Stimulated activated effector memory CD8-positive, alpha-beta T cell treated with anti-CD3 and anti-CD28 coated beads, Interleukin-12 subunit alpha, Interleukin-12 subunit beta, amount 100 ng/mL, for 72 hours (primary cell): ENCODE measurements around the gene WWTR1.

Experiments used
- ATAC-seq: fragments of 150-1000 bp; cut with Tn5 transposase; 2 replicates; pipeline ENCODE4 v1.10.0; 2021
- DNase-seq, 2 donors: peaks; one replicate each; pipeline ENCODE4 v3.0.0; 2021 to 2022; ENCODE audit warnings: low spot score in 2 of 2
- H3K27ac Mint-ChIP-seq: one replicate; pipeline ENCODE4 v1.8.0; 2022; ENCODE audit warnings: mild to moderate bottlenecking, mixed read lengths
- H3K36me3 Mint-ChIP-seq: one replicate; pipeline ENCODE4 v1.8.0; 2022; ENCODE audit warnings: mild to moderate bottlenecking, mixed read lengths
- H3K4me1 Mint-ChIP-seq: one replicate; pipeline ENCODE4 v1.8.0; 2022; ENCODE audit warnings: mixed read lengths
- H3K4me3 Mint-ChIP-seq: one replicate; pipeline ENCODE4 v1.8.0; 2022; ENCODE audit warnings: mild to moderate bottlenecking, mixed read lengths
- H3K9me3 Mint-ChIP-seq: one replicate; pipeline ENCODE4 v1.8.0; 2022; ENCODE audit warnings: mixed read lengths

WWTR1 gene

GRCh38 chr3:149529099-149529498 is 128.7 kb downstream of the WWTR1 start:
- Mint-ChIP-seq H3K4me3 (no peak overlapping the region), H3K36me3 (no peaks in the 10 kb centered on the region), H3K27ac (no peak overlapping the region), H3K9me3 (no peaks in the 10 kb centered on the region), H3K4me1 (peaks cover 20% of the 10 kb centered on the region)
- DNase-seq (no peak), ATAC-seq (no peak)

DNA sequence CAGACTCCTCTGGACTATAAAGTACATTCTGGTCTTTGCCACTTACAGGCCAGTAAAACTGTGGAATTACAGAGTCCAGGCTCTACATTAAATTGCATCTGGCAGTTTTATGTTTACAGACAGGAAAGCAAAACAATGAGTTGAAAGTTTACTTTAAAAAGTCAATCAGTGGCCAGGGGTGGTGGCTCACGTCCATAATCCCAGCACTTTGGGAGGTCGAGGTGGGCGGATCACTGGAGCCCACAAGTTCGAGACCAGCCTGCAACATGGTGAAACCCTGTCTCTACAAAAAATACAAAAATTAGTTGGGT is 129.5 kb downstream of the WWTR1 start:
- Mint-ChIP-seq H3K27ac (peak overlapping the region; percentile 15), H3K4me3 (no peak overlapping the region), H3K4me1 (peaks cover 20% of the 10 kb centered on the region), H3K36me3 (no peaks in the 10 kb centered on the region), H3K9me3 (no peaks in the 10 kb centered on the region)
- ATAC-seq: no peak
- no peak for DNase-seq

- ATAC-seq: no peak
- Mint-ChIP-seq H3K27ac (peak overlapping the region; percentile 15), H3K9me3 (no peaks in the 10 kb centered on the region)
Measured at GRCh38 chr3:149527531-149528339, 130.1 kb downstream of the WWTR1 start.

GRCh38 chr3:149523512-149524299 is 134.1 kb downstream of the WWTR1 start:
- no peak overlapping the region for H3K27ac Mint-ChIP-seq
- peaks cover 14% of the 10 kb centered on the region for H3K4me1 Mint-ChIP-seq
- no peaks in the 10 kb centered on the region for H3K9me3 Mint-ChIP-seq
- no peaks in the 10 kb centered on the region for H3K36me3 Mint-ChIP-seq
- no peak for ATAC-seq
- no peak overlapping the region for H3K4me3 Mint-ChIP-seq
- no peak for DNase-seq

More at GRCh38 chr3:149527531-149528339, 130.1 kb downstream of the WWTR1 start:
- DNase-seq: no peak
- Mint-ChIP-seq H3K4me3 (no peak overlapping the region), H3K36me3 (no peaks in the 10 kb centered on the region), H3K4me1 (peaks cover 15% of the 10 kb centered on the region)

DNA sequence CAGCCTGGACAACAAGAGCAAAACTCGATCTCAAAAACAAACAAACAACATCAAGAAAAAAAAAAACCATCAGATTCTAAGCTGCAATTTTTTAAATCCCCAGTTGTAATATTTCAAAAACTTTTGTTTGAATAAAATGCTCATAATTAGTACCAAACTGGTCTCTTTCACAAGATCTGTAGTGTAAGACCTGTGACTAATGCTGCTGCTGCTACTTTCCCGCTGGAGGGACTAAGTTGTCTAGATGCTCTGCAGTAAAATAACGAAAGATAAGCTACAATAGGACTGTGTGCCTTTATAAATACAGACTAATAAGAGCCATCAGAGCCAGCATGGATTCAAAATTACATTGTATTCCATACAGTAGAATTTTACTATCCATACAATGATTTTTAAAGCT is 137.9 kb downstream of the WWTR1 start:
- no peak overlapping the region for H3K27ac Mint-ChIP-seq
- no peak for DNase-seq
- H3K36me3 Mint-ChIP-seq: no peaks in the 10 kb centered on the region
- no peaks in the 10 kb centered on the region for H3K4me1 Mint-ChIP-seq
- H3K9me3 Mint-ChIP-seq: no peaks in the 10 kb centered on the region
- ATAC-seq: no peak
- H3K4me3 Mint-ChIP-seq: no peak overlapping the region

GRCh38 chr3:149516920-149517319 is 140.9 kb downstream of the WWTR1 start:
- peaks cover 7% of the 10 kb centered on the region for H3K4me1 Mint-ChIP-seq
- no peak overlapping the region for H3K27ac Mint-ChIP-seq
- DNase-seq: no peak
- H3K4me3 Mint-ChIP-seq: no peak overlapping the region
- ATAC-seq: no peak
- no peaks in the 10 kb centered on the region for H3K9me3 Mint-ChIP-seq
- no peaks in the 10 kb centered on the region for H3K36me3 Mint-ChIP-seq

GRCh38 chr3:149515249-149515648 is 142.6 kb downstream of the WWTR1 start:
- Mint-ChIP-seq H3K9me3 (no peaks in the 10 kb centered on the region), H3K4me3 (no peak overlapping the region), H3K36me3 (no peaks in the 10 kb centered on the region), H3K4me1 (peaks cover 7% of the 10 kb centered on the region), H3K27ac (no peak overlapping the region)
- DNase-seq (no peak), ATAC-seq (no peak)

GRCh38 chr3:149514471-149514870 is 143.4 kb downstream of the WWTR1 start:
- Mint-ChIP-seq H3K27ac (no peak overlapping the region), H3K9me3 (no peaks in the 10 kb centered on the region), H3K4me1 (peaks cover 7% of the 10 kb centered on the region), H3K4me3 (no peak overlapping the region), H3K36me3 (no peaks in the 10 kb centered on the region)
- ATAC-seq (no peak), DNase-seq (no peak)

DNA sequence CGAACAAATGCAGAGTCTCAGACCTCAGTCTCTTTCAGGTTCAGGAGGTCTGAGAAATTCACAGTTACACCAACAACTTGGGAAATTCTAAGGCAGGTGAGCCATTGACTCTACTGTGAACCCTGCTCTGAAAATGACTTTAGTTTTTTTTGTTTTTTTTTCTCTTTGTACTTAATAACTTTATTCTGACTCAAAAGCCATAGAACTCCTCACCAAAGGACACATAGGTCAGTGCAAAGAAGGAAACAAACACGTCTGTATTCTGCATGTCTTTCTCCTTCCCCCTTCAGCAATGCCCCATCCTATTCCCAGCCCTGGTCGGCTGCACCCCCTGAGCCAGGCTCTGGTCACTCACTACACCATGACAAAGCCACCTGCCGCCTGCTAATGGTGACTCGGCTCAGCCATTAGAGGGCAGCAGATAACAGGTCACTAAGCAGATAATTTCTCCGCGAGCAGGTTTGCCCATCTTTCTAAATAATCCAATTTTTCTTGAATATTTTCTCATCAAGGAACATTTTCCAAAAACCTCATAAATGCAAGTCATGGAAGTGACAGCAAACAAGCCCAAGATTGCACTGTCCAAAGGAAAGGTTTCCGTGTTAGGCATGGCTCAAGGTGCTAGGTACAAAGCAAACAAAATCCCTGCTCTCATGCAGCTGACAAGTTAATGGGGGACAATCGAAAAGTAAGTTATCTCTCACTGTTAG is 145.6 kb downstream of the WWTR1 start:
- no peak overlapping the region for H3K27ac Mint-ChIP-seq
- no peak for DNase-seq

GRCh38 chr3:149511040-149511626 is 146.7 kb downstream of the WWTR1 start:
- H3K36me3 Mint-ChIP-seq: no peaks in the 10 kb centered on the region
- DNase-seq: no peak
- no peak for ATAC-seq
- H3K9me3 Mint-ChIP-seq: no peaks in the 10 kb centered on the region
- no peak overlapping the region for H3K4me3 Mint-ChIP-seq
- no peak overlapping the region for H3K27ac Mint-ChIP-seq
- peaks cover 22% of the 10 kb centered on the region for H3K4me1 Mint-ChIP-seq

More for the DNA sequence above, 145.6 kb downstream of the WWTR1 start:
- H3K4me1 Mint-ChIP-seq: peaks cover 19% of the 10 kb centered on the region
- ATAC-seq: peak; percentile 49
- H3K9me3 Mint-ChIP-seq: no peaks in the 10 kb centered on the region
- no peaks in the 10 kb centered on the region for H3K36me3 Mint-ChIP-seq
- H3K4me3 Mint-ChIP-seq: no peak overlapping the region

DNA sequence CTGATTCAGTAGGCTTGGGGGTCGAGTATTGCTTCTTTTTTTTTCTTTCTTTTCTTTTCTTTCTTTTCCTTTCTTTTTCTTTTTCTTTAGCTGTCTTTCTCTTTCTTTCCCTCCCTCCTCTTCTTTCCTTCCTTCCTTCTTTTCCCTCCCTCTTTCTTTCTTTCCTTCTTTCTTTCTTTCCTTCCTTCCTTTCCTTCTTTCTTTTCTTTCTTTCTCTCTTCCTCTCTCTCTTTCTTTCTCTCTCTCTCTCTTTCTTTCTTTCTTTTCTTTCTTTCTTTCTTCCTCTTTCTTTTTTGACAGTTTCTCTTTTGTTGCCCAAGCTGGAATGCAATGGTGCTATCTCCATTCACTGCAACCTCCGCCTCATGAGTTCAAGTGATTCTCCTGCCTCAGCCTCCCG is 147.3 kb downstream of the WWTR1 start:
- no peak for ATAC-seq
- DNase-seq: no peak
- H3K36me3 Mint-ChIP-seq: no peaks in the 10 kb centered on the region
- peaks cover 22% of the 10 kb centered on the region for H3K4me1 Mint-ChIP-seq
- H3K9me3 Mint-ChIP-seq: no peaks in the 10 kb centered on the region
- H3K27ac Mint-ChIP-seq: no peak overlapping the region
- no peak overlapping the region for H3K4me3 Mint-ChIP-seq

DNA sequence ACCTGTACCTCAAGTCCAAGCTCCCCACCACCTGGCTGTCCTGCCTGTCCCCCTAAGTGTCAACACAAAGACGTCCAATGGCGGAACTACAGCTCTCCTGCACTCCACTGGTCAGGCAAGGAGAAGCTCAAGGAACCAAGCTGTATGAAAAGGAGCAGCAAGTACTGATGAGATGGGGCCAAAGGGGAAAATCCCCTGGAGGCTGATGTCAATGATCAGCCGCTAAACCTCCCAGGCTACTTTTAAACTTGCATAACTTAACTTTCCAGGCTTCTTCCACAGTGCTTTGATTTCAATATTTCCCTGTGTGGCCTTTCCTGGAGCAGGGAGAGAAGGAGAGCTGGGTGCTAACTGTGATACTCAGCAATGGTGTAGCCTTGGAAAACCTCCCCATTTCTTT is 148.3 kb downstream of the WWTR1 start:
- Mint-ChIP-seq H3K4me1 (peaks cover 22% of the 10 kb centered on the region), H3K4me3 (no peak overlapping the region), H3K27ac (no peak overlapping the region), H3K9me3 (no peaks in the 10 kb centered on the region), H3K36me3 (no peaks in the 10 kb centered on the region)
- ATAC-seq (no peak), DNase-seq (no peak)

DNA sequence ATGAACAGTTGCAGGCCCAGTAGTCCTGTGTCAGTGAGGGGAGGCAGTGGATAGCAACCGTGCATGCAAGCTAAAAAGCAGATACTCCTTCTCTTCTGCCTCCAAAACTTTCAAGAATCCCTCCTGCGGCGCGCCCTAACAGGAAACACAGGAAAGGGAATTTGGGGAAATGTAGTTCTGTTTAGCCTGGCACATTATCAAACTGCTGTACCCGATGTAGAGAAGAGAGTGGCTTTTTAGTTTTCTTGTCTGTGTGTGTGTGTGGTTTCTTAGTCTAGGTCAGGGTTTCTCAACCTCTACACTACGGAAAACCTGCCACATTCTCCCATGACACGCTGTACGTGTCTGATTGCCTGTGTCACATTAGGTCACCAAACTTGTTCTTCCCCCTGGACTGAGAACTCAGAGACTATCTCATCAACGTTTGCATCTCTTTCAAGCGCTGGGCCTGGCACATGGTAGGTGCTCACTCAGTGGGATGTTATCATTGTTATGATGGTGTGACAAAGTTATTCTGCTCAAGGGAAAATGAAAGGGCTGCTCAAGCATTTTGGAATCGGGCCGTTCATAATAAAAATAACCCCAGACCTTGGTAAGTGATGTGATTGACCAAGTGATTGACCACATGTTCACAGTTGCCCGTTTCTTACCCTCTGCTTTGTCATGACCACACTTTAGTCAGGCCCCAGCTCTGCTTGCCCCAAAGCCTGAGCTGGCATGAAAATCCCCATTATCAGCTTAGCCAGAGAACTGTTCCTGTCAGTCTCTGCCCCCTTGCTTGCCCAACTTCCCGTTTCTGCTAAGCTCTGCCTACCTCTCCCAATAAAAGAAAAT is 150.1 kb downstream of the WWTR1 start:
- peak; percentile 85 for ATAC-seq

GRCh38 chr3:149506965-149507364 is 150.9 kb downstream of the WWTR1 start:
- no peak overlapping the region for H3K27ac Mint-ChIP-seq
- no peaks in the 10 kb centered on the region for H3K36me3 Mint-ChIP-seq
- H3K4me3 Mint-ChIP-seq: peak overlapping the region; percentile 4
- no peak for DNase-seq
- peaks cover 15% of the 10 kb centered on the region for H3K4me1 Mint-ChIP-seq
- ATAC-seq: no peak
- H3K9me3 Mint-ChIP-seq: no peaks in the 10 kb centered on the region

More for the DNA sequence above, 150.1 kb downstream of the WWTR1 start:
- Mint-ChIP-seq H3K36me3 (no peaks in the 10 kb centered on the region), H3K4me3 (peak overlapping the region; percentile 4), H3K27ac (no peak overlapping the region), H3K4me1 (peaks cover 22% of the 10 kb centered on the region), H3K9me3 (no peaks in the 10 kb centered on the region)
- DNase-seq: no peak
